ENCODE results near the gene ITIH4. TPM values are rescaled to one million over a fixed set of nuclear protein-coding genes. Genes with fewer than 3 reads are reported as not detected.

ITIH4 gene
- total and polyA plus RNA-seq, 2 experiments from 2014 or later, result 55.9 to 91.3 TPM

DNA sequence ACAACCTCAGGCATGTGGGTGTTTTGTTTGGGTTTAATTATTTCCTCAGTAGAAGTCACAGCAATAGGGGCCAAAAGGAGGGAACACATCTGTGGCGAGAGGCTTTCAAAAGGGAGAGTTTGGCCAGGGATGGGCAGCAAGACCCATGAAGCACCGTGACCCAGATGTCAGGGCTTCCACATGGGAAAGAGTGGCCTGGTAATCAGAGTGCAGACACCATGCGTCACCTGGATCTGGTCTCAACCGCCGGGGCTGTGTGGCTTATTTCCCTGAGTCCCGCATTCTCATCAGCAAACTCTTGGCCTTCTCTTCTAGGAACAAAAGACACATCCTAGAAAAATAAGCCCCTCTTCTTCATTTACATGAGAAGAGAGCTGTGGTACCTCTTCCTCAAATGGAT, 16.8 kb upstream of the ITIH4 start:
- no peak for TF ChIP-seq EZH2phosphoT487 (IDR thresholded peaks at IDR 0.05; ENCODE audit: low read depth, severe bottlenecking, unreplicated experiment)
- no peak for TF ChIP-seq EZH2 (IDR thresholded peaks at IDR 0.05; ENCODE audit: borderline replicate concordance)
- TF ChIP-seq, protein P1, sequence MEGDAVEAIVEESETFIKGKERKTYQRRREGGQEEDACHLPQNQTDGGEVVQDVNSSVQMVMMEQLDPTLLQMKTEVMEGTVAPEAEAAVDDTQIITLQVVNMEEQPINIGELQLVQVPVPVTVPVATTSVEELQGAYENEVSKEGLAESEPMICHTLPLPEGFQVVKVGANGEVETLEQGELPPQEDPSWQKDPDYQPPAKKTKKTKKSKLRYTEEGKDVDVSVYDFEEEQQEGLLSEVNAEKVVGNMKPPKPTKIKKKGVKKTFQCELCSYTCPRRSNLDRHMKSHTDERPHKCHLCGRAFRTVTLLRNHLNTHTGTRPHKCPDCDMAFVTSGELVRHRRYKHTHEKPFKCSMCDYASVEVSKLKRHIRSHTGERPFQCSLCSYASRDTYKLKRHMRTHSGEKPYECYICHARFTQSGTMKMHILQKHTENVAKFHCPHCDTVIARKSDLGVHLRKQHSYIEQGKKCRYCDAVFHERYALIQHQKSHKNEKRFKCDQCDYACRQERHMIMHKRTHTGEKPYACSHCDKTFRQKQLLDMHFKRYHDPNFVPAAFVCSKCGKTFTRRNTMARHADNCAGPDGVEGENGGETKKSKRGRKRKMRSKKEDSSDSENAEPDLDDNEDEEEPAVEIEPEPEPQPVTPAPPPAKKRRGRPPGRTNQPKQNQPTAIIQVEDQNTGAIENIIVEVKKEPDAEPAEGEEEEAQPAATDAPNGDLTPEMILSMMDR (IDR thresholded peaks at IDR 0.05; ENCODE audit: poor library complexity), result no peak
- Histone ChIP-seq H3K9me3 (ENCODE audit: low read depth) (no peaks in the 10 kb centered on the region), H3K36me3 (replicated peaks; ENCODE audit: insufficient read depth, low read depth) (no peaks in the 10 kb centered on the region), H3K4me1 (ENCODE audit: insufficient read depth) (no peaks in the 10 kb centered on the region), H3K79me2 (no peaks in the 10 kb centered on the region), H3K27me3 (no peaks in the 10 kb centered on the region), H3K9me2 (replicated peaks; ENCODE audit: insufficient read depth) (no peaks in the 10 kb centered on the region), H3K4me2 (no peak overlapping the region), H3K4me3 (no peak overlapping the region), H3K27ac (no peak overlapping the region), H4K20me1 (ENCODE audit: insufficient read depth, poor library complexity, severe bottlenecking) (no peaks in the 10 kb centered on the region), H2AFZ (no peak overlapping the region)
- DNase-seq (ENCODE audit: low spot score), result no peak
- WGBS (ENCODE audit: low lambda C conversion rate, missing lambda C conversion rate), result 95% methylated on average over 6 of the region's 6 CpGs

DNA sequence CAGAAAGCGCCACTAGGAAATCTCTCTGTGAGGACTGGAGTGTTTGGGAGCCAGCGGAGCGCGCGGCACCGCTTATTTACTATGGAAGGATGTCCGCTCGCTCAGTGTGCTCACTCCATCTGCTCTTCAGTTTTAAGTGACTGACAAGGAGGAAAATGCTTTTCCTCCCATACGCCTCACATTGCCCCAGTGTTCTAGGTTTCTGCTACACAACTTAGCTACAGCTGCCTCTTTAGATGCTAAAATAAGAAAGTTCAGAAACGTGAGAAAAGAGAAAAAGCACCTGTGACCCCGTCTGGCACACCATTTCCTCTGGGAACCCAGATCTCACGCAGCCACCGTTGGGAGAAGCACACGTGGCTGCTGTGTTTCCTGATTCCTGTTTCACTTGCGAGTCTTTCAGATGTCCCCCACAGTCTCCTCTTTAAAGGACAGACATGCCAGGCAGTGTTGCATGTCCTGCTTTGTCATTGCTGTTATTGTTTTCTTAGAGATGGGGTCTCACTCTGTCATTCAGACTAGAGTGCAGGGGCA, 16.0 kb upstream of the ITIH4 start:
- Histone ChIP-seq H3K27ac (no peak overlapping the region), H3K27me3 (no peaks in the 10 kb centered on the region), H3K79me2 (no peaks in the 10 kb centered on the region), H4K20me1 (ENCODE audit: insufficient read depth, poor library complexity, severe bottlenecking) (no peaks in the 10 kb centered on the region), H3K9me3 (ENCODE audit: low read depth) (no peaks in the 10 kb centered on the region), H3K36me3 (replicated peaks; ENCODE audit: insufficient read depth, low read depth) (no peaks in the 10 kb centered on the region), H3K4me1 (ENCODE audit: insufficient read depth) (no peaks in the 10 kb centered on the region), H3K4me2 (no peak overlapping the region), H3K9me2 (replicated peaks; ENCODE audit: insufficient read depth) (no peaks in the 10 kb centered on the region), H2AFZ (no peak overlapping the region), H3K4me3 (no peak overlapping the region)
- no peak for TF ChIP-seq EZH2phosphoT487 (IDR thresholded peaks at IDR 0.05; ENCODE audit: low read depth, severe bottlenecking, unreplicated experiment)
- TF ChIP-seq, protein P1 (IDR thresholded peaks at IDR 0.05; ENCODE audit: poor library complexity), result no peak
- DNase-seq (ENCODE audit: low spot score), result no peak
- WGBS (ENCODE audit: low lambda C conversion rate, missing lambda C conversion rate), result 95% methylated on average over 15 of the region's 15 CpGs

DNA sequence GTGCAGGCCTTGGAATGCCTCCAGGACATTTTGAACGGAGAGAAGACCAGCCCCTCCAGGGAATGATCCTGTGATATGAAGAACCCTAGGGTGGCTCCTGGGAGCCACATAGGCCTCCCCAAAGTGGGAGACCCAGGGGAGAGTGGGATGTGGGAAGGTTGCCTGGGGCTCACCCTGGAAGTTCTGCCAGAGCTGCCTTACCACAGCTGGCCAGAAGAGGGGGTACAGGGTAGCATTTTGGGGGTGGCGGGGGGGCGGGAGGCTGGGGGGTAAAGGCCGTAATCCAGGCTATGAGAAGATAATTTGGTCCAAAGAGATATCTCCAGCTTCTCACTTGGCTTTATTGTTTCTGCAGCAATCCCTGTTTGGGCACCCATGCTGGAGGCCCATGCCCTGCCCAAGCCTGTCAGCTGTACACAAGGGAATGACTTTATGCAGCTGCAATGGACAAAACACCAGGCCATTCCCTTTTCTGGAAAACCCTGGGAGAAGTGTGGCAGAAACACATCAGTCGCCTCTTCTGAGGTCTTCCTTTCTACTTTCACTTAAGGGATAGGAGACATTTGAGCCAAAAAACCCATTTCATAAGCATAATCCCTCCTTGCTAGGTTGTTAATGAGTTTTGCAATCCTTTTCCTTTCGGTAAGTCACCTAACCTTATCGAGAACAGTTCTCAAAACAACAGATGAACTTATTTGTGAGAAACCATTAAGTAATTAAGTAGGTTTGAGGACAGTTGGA, 15.4 kb upstream of the ITIH4 start:
- no peaks in the 10 kb centered on the region for H3K27me3 ChIP-seq
- no peaks in the 10 kb centered on the region for H4K20me1 ChIP-seq (ENCODE audit: insufficient read depth, poor library complexity, severe bottlenecking)
- no peak for DNase-seq (ENCODE audit: low spot score)
- no peak overlapping the region for H3K4me2 ChIP-seq
- no peak overlapping the region for H2AFZ ChIP-seq
- H3K4me3 ChIP-seq, result no peak overlapping the region
- TF ChIP-seq EZH2phosphoT487 (IDR thresholded peaks at IDR 0.05; ENCODE audit: low read depth, severe bottlenecking, unreplicated experiment) (no peak), EZH2 (IDR thresholded peaks at IDR 0.05; ENCODE audit: borderline replicate concordance) (no peak)
- TF ChIP-seq, protein P1 (IDR thresholded peaks at IDR 0.05; ENCODE audit: poor library complexity), result peak; percentile 38
- no peaks in the 10 kb centered on the region for H3K4me1 ChIP-seq (ENCODE audit: insufficient read depth)
- no peaks in the 10 kb centered on the region for H3K79me2 ChIP-seq
- H3K36me3 ChIP-seq (replicated peaks; ENCODE audit: insufficient read depth, low read depth), result no peaks in the 10 kb centered on the region
- H3K9me2 ChIP-seq (replicated peaks; ENCODE audit: insufficient read depth), result no peaks in the 10 kb centered on the region
- H3K27ac ChIP-seq, result no peak overlapping the region
- WGBS (ENCODE audit: low lambda C conversion rate, missing lambda C conversion rate), result 84% methylated on average over 6 of the region's 7 CpGs
- no peaks in the 10 kb centered on the region for H3K9me3 ChIP-seq (ENCODE audit: low read depth)
